Measurements from ENCODE around the gene PLA2G12B.

The PLA2G12B gene

DNA sequence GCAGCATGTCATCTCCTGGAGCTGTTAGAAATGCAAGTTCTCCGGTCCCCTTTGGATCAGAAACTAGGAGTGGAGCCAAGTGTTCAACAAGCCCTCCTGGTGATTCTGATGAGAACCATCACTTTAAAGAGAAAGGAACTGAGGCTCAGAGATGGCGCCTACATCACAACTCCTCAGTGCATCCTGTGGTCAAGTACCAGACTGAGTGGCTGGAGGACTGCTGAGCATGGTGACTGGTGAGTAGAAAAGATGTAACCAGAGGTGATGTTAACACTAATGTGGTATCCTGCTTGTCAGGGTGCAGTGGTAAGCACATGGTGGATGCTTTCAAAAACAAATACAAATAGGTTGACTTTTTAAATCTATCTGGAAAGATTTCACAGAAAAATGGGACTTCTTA, 64.5 kb downstream of the PLA2G12B start:
- DNase-seq (ENCODE audit: low read depth in 2 of 2): no peak

DNA sequence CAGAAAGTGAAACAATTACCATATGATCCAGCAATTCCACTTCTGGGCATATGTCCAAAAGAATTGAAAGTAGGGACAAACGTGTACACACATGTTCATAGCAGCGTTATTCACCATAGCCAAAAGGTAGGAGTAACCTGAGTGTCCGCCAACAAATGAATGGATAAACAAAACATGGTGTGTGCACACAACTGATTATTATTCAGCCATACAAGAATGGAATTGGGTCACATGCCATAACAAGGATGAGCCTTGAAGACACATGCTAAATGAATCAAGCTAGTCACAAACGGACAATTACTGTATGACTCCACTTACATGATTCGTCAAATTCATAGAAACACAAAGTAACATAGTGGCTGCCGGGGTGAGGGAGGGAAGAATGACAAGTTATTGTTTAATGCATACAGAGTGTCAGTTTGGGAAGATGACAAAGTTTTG, 65.2 kb downstream of the PLA2G12B start:
- no peak for DNase-seq (ENCODE audit: low read depth in 2 of 2)

GRCh38 chr10:72888151-72888638, 66.4 kb downstream of the PLA2G12B start:
- DNase-seq (ENCODE audit: low read depth in 2 of 2): no peak

DNA sequence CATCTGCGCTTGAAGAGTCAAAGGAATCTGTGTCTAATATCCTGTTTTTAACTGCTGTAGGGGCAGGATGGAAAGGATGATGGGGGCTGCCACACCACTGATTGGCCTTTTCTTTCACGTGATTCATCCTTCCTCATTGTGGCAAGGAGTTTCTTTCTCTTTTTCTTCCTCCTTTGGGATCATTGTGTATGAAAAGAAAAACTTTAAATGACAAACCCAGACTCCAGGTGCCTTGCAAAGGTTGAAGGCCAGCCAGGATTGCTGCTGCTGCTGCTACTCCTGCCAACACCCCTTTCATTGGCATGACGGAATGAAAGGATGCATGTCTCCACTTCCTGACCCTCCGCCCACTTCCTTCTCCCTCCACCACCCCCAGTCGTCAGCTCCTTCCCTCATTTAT, 67.6 kb downstream of the PLA2G12B start:
- DNase-seq (ENCODE audit: low read depth in 2 of 2): no peak

GRCh38 chr10:72886621-72887020, 68.0 kb downstream of the PLA2G12B start:
- DNase-seq (ENCODE audit: low read depth in 2 of 2): no peak

- no peak for DNase-seq (ENCODE audit: low read depth in 2 of 2)
These were observed 68.7 kb downstream of the PLA2G12B start for GRCh38 chr10:72885953-72886352.

Measured in stimulated activated CD4-positive, alpha-beta T cell treated with anti-CD3 and anti-CD28 coated beads, Interleukin-1b, Interleukin-23, amount 100 ng/mL, for 1 hour (primary cell).